Caco-2 (cell line): Measurements from ENCODE around the gene KCNIP2. TPM values are rescaled to one million over a fixed set of nuclear protein-coding genes. Genes with fewer than 3 reads are reported as not detected.

Source experiments
- BruUV-seq: library from RNA; stranded (reverse); fragments of 400-500 nt; replicated peaks from 2 replicates; lab custom pipeline; 2021; lab: Mats Ljungman, UMichigan
- CTCF ChIA-PET: fragments of 300-600 bp; sonication (Branson Sonifier 250); formaldehyde crosslinking; loops from one replicate; lab custom pipeline; 2022; ENCODE audit warnings: antibody characterized with exemption; lab: Charles Lee
- POLR2A ChIA-PET: fragments of 300-600 bp; sonication (Branson Sonifier 250); formaldehyde crosslinking; loops from one replicate; lab custom pipeline; 2022; ENCODE audit warnings: antibody characterized with exemption; lab: Charles Lee
- DNase-seq, 2 experiments: peaks; one replicate each; pipeline versions ENCODE4 v3.0.0 to v3.0.0-alpha.2; 2020 to 2022
- H3K27me3 ChIP-seq: replicated peaks from 2 replicates; pipeline ENCODE4 v1.6.0; 2011; ENCODE audit warnings: low read length; ENCODE audit not compliant: control insufficient read depth, insufficient read depth
- H3K36me3 ChIP-seq: 2 replicates; pipeline ENCODE4 v1.5.1; 2011; ENCODE audit warnings: low read length; ENCODE audit not compliant: control insufficient read depth, insufficient read depth
- H3K4me1 ChIP-seq: fragments of 250-450 bp; sonication (Bioruptor Pico); 2 replicates; pipeline ENCODE4 v1.5.1; 2020; ENCODE audit warnings: mild to moderate bottlenecking
- H3K4me3 ChIP-seq: 2 replicates; pipeline ENCODE4 v1.5.1; 2011; ENCODE audit warnings: low read depth, mild to moderate bottlenecking, control low read depth, low read length
- H3K9me3 ChIP-seq: fragments of 250-450 bp; sonication (Bioruptor Pico); 2 replicates; pipeline ENCODE4 v1.5.1; 2020; ENCODE audit warnings: mild to moderate bottlenecking, moderate library complexity
- H3K27ac Mint-ChIP-seq: one replicate; pipeline ENCODE4 v1.8.0; 2022; ENCODE audit warnings: mixed read lengths; ENCODE audit not compliant: unreplicated experiment
- H3K27me3 Mint-ChIP-seq: one replicate; pipeline ENCODE4 v1.8.0; 2022; ENCODE audit warnings: mixed read lengths; ENCODE audit not compliant: insufficient read depth, unreplicated experiment
- H3K36me3 Mint-ChIP-seq: one replicate; pipeline ENCODE4 v1.8.0; 2022; ENCODE audit warnings: mild to moderate bottlenecking, mixed read lengths; ENCODE audit not compliant: insufficient read depth, unreplicated experiment
- H3K4me1 Mint-ChIP-seq: one replicate; pipeline ENCODE4 v1.8.0; 2022; ENCODE audit warnings: low read depth, mixed read lengths; ENCODE audit not compliant: unreplicated experiment
- H3K4me3 Mint-ChIP-seq: one replicate; pipeline ENCODE4 v1.8.0; 2022; ENCODE audit warnings: mild to moderate bottlenecking, moderate library complexity, mixed read lengths; ENCODE audit not compliant: unreplicated experiment
- H3K9me3 Mint-ChIP-seq: one replicate; pipeline ENCODE4 v1.8.0; 2022; ENCODE audit warnings: mixed read lengths; ENCODE audit not compliant: unreplicated experiment
- CTCF ChIP-seq, 2 experiments: fragments of 200-600 bp in 1 of 2; IDR thresholded peaks; 1 replicate in 1 of 2; 2 replicates in 1 of 2; pipeline versions ENCODE4 v1.5.1 to v1.8.0; 2011 to 2022; ENCODE audit warnings: antibody characterized with exemption in 1 of 2, control low read depth in 1 of 2, inconsistent platforms in 1 of 2, low read depth in 1 of 2, low read length in 1 of 2, mild to moderate bottlenecking in 1 of 2, moderate library complexity in 1 of 2; ENCODE audit not compliant: insufficient read depth in 1 of 2, severe bottlenecking in 1 of 2, unreplicated experiment in 1 of 2
- intact Hi-C: fragments of 100-400 bp; cut with micrococcal nuclease; formaldehyde crosslinking; loops from one replicate; pipeline ENCODE4 v1.10.0; 2022; ENCODE audit not compliant: unreplicated experiment
- total RNA-seq: library from RNA; stranded (reverse); gene quantifications from 2 replicates; pipeline ENCODE4 v1.2.3, GENCODE V29; 2022

The KCNIP2 gene
- total RNA-seq, 1 experiment from 2014 or later: 6.1 TPM

GRCh38 chr10:101848408-101848807 is 4.8 kb upstream of the KCNIP2 start:
- no peaks in the 10 kb centered on the region for H3K4me1 ChIP-seq

GRCh38 chr10:101845893-101846292 is 2.3 kb upstream of the KCNIP2 start:
- Mint-ChIP-seq H3K4me1 (no peaks in the 10 kb centered on the region), H3K4me3 (no peak overlapping the region), H3K9me3 (no peaks in the 10 kb centered on the region), H3K27ac (no peak overlapping the region), H3K27me3 (no peaks in the 10 kb centered on the region), H3K36me3 (peaks cover 8% of the 10 kb centered on the region)
- no peak overlapping the region for H3K4me3 ChIP-seq
- no peaks in the 10 kb centered on the region for H3K9me3 ChIP-seq
- POLR2A ChIA-PET: interaction anchor here (0.6 kb wide), 2 partner anchors 30 to 995 kb away, joined by 5 to 12 read pairs; no protein-coding TSS in a partner anchor
- no peak for DNase-seq
- TF ChIP-seq CTCF (IDR thresholded peaks at IDR 0.05; ENCODE audit: insufficient read depth in 1 of 2, low read depth in 1 of 2, low read length in 1 of 2, severe bottlenecking in 1 of 2, unreplicated experiment in 1 of 2): no peak
- no peaks in the 10 kb centered on the region; the same call in 1 of the 2 replicates for H3K36me3 ChIP-seq
- BruUV-seq: no TSS peak
- CTCF ChIA-PET: no interaction called here
- intact Hi-C loops: no loop called here
- no peaks in the 10 kb centered on the region for H3K27me3 ChIP-seq
- H3K4me1 ChIP-seq: no peaks in the 10 kb centered on the region

More at GRCh38 chr10:101848408-101848807, 4.8 kb upstream of the KCNIP2 start:
- CTCF ChIA-PET: interaction anchor here (1.5 to 1.7 kb wide), 2 partner anchors 41 to 162 kb away, joined by 4 to 6 read pairs; no protein-coding TSS in a partner anchor
- Histone ChIP-seq H3K4me3 (no peak overlapping the region), H3K36me3 (no peaks in the 10 kb centered on the region; the same call in 1 of the 2 replicates), H3K9me3 (no peaks in the 10 kb centered on the region), H3K27me3 (no peaks in the 10 kb centered on the region)
- Mint-ChIP-seq H3K36me3 (peaks cover 13% of the 10 kb centered on the region), H3K4me1 (no peaks in the 10 kb centered on the region), H3K9me3 (no peaks in the 10 kb centered on the region), H3K4me3 (no peak overlapping the region), H3K27ac (no peak overlapping the region), H3K27me3 (no peaks in the 10 kb centered on the region)
- intact Hi-C loops: no loop called here
- DNase-seq: no peak
- no TSS peak for BruUV-seq
- TF ChIP-seq CTCF (IDR thresholded peaks at IDR 0.05; ENCODE audit: insufficient read depth in 1 of 2, low read depth in 1 of 2, low read length in 1 of 2, severe bottlenecking in 1 of 2, unreplicated experiment in 1 of 2): no peak
- POLR2A ChIA-PET: no interaction called here

- no peak for DNase-seq
- Mint-ChIP-seq H3K36me3 (peaks cover 12% of the 10 kb centered on the region), H3K27ac (no peak overlapping the region), H3K4me3 (no peak overlapping the region), H3K27me3 (no peaks in the 10 kb centered on the region), H3K4me1 (peaks cover 10% of the 10 kb centered on the region), H3K9me3 (no peaks in the 10 kb centered on the region)
- Histone ChIP-seq H3K9me3 (no peaks in the 10 kb centered on the region), H3K27me3 (no peaks in the 10 kb centered on the region), H3K36me3 (no peaks in the 10 kb centered on the region; the same call in 1 of the 2 replicates), H3K4me3 (no peak overlapping the region), H3K4me1 (peaks cover 22% of the 10 kb centered on the region)
- intact Hi-C loops: no loop called here
- TF ChIP-seq CTCF (IDR thresholded peaks at IDR 0.05; ENCODE audit: insufficient read depth in 1 of 2, low read depth in 1 of 2, low read length in 1 of 2, severe bottlenecking in 1 of 2, unreplicated experiment in 1 of 2): no peak
- ChIA-PET POLR2A (no interaction called here), CTCF (interaction anchor here (1.3 to 3.3 kb wide), 5 partner anchors 23 to 259 kb away, joined by 3 to 41 read pairs (median 14); partner anchors contain the start of gene OGA)
- no TSS peak for BruUV-seq
Measured at GRCh38 chr10:101841826-101842225, 1.8 kb downstream of the KCNIP2 start.
